ENCODE results near the gene SLC10A3. TPM values are rescaled to one million over a fixed set of nuclear protein-coding genes. Genes with fewer than 3 reads are reported as not detected.
A peak's percentile ranks its signal among the peaks of the same experiment; 100 is the strongest.

Gene SLC10A3
- total and polyA plus RNA-seq, 10 of the 15 experiments (the other 5 are each of a cell fraction or from before 2014, with no cell fraction given): 1.7 to 23.5 (median 11.0) TPM

DNA sequence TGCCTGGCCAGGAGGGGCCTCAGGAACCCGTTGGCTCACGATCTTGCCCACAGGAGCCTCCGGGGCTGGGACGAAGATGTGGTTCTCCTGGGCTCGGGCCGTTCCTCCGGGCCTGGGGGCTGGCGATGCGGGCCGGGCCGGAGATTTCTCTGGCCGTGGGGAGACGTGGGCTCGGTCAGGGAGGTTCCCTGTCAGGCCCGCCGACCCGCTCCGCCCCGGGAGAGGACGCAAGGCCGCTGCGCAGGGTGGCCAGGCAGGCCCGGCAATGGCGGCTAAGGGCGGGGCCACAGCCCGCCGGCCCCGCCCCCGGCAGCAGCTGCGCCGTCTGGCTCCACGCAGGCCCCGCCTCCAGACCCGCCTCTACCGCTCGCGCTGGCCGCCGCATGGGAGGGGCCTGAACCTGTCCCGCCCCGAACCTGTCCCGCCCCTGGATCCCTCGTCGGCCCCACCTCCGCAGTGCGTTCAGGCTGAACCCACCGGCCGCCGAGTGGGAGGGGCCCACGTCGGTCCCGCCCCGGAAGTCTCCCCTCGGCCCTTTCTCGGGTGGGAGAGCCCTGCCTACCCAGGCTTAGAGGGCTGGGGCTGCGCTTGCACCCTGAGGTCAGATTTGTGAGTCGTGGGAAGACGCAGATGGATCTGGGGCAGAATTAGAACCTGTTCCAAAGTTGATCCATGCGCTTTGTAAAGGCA is 25.7 kb upstream of the SLC10A3 start, which contains the start of gene FAM3A (continued):
- TF ChIP-seq, protein P1, sequence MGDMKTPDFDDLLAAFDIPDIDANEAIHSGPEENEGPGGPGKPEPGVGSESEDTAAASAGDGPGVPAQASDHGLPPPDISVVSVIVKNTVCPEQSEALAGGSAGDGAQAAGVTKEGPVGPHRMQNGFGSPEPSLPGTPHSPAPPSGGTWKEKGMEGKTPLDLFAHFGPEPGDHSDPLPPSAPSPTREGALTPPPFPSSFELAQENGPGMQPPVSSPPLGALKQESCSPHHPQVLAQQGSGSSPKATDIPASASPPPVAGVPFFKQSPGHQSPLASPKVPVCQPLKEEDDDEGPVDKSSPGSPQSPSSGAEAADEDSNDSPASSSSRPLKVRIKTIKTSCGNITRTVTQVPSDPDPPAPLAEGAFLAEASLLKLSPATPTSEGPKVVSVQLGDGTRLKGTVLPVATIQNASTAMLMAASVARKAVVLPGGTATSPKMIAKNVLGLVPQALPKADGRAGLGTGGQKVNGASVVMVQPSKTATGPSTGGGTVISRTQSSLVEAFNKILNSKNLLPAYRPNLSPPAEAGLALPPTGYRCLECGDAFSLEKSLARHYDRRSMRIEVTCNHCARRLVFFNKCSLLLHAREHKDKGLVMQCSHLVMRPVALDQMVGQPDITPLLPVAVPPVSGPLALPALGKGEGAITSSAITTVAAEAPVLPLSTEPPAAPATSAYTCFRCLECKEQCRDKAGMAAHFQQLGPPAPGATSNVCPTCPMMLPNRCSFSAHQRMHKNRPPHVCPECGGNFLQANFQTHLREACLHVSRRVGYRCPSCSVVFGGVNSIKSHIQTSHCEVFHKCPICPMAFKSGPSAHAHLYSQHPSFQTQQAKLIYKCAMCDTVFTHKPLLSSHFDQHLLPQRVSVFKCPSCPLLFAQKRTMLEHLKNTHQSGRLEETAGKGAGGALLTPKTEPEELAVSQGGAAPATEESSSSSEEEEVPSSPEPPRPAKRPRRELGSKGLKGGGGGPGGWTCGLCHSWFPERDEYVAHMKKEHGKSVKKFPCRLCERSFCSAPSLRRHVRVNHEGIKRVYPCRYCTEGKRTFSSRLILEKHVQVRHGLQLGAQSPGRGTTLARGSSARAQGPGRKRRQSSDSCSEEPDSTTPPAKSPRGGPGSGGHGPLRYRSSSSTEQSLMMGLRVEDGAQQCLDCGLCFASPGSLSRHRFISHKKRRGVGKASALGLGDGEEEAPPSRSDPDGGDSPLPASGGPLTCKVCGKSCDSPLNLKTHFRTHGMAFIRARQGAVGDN (IDR thresholded peaks at IDR 0.05): peak; percentile 35
- TF ChIP-seq ZNF24 (IDR thresholded peaks at IDR 0.05) (0 out of 2 replicates have a peak, but pooled peaks have one; percentile 12), MXI1 (IDR thresholded peaks at IDR 0.05; ENCODE audit: low read depth, low read length) (peak; percentile 11; the same call in 1 of the 2 replicates), SREBF1 (IDR thresholded peaks at IDR 0.05; ENCODE audit: low read length) (no peak), PML (IDR thresholded peaks at IDR 0.05; ENCODE audit: low read length) (no peak), EGR1 (IDR thresholded peaks at IDR 0.05; ENCODE audit: borderline replicate concordance in 1 of 2, low read depth in 2 of 2, low read length in 2 of 2) (peak in 1 of 2 experiments; percentile 29; a peak in 1 of 3 replicates), TCF12 (IDR thresholded peaks at IDR 0.05; ENCODE audit: low read depth, low read length) (0 out of 2 replicates have a peak, but pooled peaks have one; percentile 11), POLR2A (IDR thresholded peaks at IDR 0.05; ENCODE audit: low read depth, low read length) (peak; percentile 87), POLR2AphosphoS2 (IDR thresholded peaks at IDR 0.05; ENCODE audit: low read depth, low read length) (0 out of 2 replicates have a peak, but pooled peaks have one; percentile 60), POLR2AphosphoS5 (IDR thresholded peaks at IDR 0.05; ENCODE audit: low read length) (peak; percentile 49; the same call in 1 of the 2 replicates), IKZF1 (conservative IDR thresholded peaks at IDR 0.05) (0 out of 2 replicates have a peak, but pooled peaks have one; percentile 55)
- TF ChIP-seq, protein P2, sequence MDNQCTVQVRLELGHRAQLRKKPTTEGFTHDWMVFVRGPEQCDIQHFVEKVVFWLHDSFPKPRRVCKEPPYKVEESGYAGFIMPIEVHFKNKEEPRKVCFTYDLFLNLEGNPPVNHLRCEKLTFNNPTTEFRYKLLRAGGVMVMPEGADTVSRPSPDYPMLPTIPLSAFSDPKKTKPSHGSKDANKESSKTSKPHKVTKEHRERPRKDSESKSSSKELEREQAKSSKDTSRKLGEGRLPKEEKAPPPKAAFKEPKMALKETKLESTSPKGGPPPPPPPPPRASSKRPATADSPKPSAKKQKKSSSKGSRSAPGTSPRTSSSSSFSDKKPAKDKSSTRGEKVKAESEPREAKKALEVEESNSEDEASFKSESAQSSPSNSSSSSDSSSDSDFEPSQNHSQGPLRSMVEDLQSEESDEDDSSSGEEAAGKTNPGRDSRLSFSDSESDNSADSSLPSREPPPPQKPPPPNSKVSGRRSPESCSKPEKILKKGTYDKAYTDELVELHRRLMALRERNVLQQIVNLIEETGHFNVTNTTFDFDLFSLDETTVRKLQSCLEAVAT (IDR thresholded peaks at IDR 0.05): no peak
- TF ChIP-seq, protein P3, sequence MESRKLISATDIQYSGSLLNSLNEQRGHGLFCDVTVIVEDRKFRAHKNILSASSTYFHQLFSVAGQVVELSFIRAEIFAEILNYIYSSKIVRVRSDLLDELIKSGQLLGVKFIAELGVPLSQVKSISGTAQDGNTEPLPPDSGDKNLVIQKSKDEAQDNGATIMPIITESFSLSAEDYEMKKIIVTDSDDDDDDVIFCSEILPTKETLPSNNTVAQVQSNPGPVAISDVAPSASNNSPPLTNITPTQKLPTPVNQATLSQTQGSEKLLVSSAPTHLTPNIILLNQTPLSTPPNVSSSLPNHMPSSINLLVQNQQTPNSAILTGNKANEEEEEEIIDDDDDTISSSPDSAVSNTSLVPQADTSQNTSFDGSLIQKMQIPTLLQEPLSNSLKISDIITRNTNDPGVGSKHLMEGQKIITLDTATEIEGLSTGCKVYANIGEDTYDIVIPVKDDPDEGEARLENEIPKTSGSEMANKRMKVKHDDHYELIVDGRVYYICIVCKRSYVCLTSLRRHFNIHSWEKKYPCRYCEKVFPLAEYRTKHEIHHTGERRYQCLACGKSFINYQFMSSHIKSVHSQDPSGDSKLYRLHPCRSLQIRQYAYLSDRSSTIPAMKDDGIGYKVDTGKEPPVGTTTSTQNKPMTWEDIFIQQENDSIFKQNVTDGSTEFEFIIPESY (IDR thresholded peaks at IDR 0.05): no peak
- TF ChIP-seq, protein P4, sequence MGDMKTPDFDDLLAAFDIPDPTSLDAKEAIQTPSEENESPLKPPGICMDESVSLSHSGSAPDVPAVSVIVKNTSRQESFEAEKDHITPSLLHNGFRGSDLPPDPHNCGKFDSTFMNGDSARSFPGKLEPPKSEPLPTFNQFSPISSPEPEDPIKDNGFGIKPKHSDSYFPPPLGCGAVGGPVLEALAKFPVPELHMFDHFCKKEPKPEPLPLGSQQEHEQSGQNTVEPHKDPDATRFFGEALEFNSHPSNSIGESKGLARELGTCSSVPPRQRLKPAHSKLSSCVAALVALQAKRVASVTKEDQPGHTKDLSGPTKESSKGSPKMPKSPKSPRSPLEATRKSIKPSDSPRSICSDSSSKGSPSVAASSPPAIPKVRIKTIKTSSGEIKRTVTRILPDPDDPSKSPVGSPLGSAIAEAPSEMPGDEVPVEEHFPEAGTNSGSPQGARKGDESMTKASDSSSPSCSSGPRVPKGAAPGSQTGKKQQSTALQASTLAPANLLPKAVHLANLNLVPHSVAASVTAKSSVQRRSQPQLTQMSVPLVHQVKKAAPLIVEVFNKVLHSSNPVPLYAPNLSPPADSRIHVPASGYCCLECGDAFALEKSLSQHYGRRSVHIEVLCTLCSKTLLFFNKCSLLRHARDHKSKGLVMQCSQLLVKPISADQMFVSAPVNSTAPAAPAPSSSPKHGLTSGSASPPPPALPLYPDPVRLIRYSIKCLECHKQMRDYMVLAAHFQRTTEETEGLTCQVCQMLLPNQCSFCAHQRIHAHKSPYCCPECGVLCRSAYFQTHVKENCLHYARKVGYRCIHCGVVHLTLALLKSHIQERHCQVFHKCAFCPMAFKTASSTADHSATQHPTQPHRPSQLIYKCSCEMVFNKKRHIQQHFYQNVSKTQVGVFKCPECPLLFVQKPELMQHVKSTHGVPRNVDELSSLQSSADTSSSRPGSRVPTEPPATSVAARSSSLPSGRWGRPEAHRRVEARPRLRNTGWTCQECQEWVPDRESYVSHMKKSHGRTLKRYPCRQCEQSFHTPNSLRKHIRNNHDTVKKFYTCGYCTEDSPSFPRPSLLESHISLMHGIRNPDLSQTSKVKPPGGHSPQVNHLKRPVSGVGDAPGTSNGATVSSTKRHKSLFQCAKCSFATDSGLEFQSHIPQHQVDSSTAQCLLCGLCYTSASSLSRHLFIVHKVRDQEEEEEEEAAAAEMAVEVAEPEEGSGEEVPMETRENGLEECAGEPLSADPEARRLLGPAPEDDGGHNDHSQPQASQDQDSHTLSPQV (IDR thresholded peaks at IDR 0.05): no peak

Measured in GM12878 (cell line).